Peyer's patch (tissue), 4 donors: ENCODE data around the gene FSTL5. TPM values are rescaled to one million over a fixed set of nuclear protein-coding genes. Genes with fewer than 3 reads are reported as not detected.

Source experiments
- DNase-seq, 3 donors: peaks; one replicate each; pipeline ENCODE4 v3.0.0-alpha.2; 2017 to 2019
- H3K27ac ChIP-seq, 4 donors: fragments of 200-600 bp; sonication (generic); one replicate each; pipeline ENCODE4 v1.5.1; 2016 to 2019
- H3K27me3 ChIP-seq, 2 donors: fragments of 200-600 bp; sonication (generic); one replicate each; pipeline ENCODE4 v1.5.1; 2019
- H3K36me3 ChIP-seq, 3 donors: fragments of 200-600 bp; sonication (generic); one replicate each; pipeline ENCODE4 v1.5.1; 2016 to 2019
- H3K4me1 ChIP-seq, 4 donors: fragments of 200-600 bp; sonication (generic); one replicate each; pipeline ENCODE4 v1.5.1; 2016 to 2019
- H3K4me3 ChIP-seq, 4 donors: fragments of 200-600 bp; sonication (generic); 1 replicate in 3 of 4; 2 replicates in 1 of 4; pipeline ENCODE4 v1.5.1; 2016 to 2019; ENCODE audit warnings: mild to moderate bottlenecking in 1 of 4
- H3K9me3 ChIP-seq, 4 donors: fragments of 200-600 bp; sonication (generic); one replicate each; pipeline ENCODE4 v1.5.1; 2016 to 2019; ENCODE audit warnings: mild to moderate bottlenecking in 1 of 4
- POLR2A ChIP-seq, 2 donors: fragments of 450-650 bp; IDR thresholded peaks; one replicate each; pipeline ENCODE4 v1.5.1; 2017; ENCODE audit warnings: antibody characterized with exemption in 2 of 2, mild to moderate bottlenecking in 2 of 2, moderate library complexity in 2 of 2
- total RNA-seq, 4 donors: library from RNA; depleted of rRNA; stranded (reverse); fragments of >200 nt; gene quantifications; one replicate each; pipeline ENCODE4 v1.1.0, GENCODE V29; 2016
- TF ChIP-seq, protein P1 (sequence below), 6 experiments: fragments of 450-650 bp in 4 of 6; fragments of 200-600 bp in 2 of 6; sonication (generic) in 1 of 6; IDR thresholded peaks; one replicate each; pipeline ENCODE4 v1.5.1; 2017 to 2019; ENCODE audit warnings: antibody characterized with exemption in 6 of 6, mild to moderate bottlenecking in 3 of 6, moderate library complexity in 1 of 6

The FSTL5 gene
- total RNA-seq, 4 donors from 2014 or later, result 1.7 TPM; not detected in 3

GRCh38 chr4:162162672-162163071 is 1.1 kb downstream of the FSTL5 start:
- Histone ChIP-seq H3K27ac (no peak overlapping the region), H3K9me3 (no peaks in the 10 kb centered on the region), H3K36me3 (no peaks in the 10 kb centered on the region), H3K4me3 (no peak overlapping the region), H3K27me3 (no peaks in the 10 kb centered on the region), H3K4me1 (no peaks in the 10 kb centered on the region)
- TF ChIP-seq POLR2A (IDR thresholded peaks at IDR 0.05), result no peak
- TF ChIP-seq, protein P1, sequence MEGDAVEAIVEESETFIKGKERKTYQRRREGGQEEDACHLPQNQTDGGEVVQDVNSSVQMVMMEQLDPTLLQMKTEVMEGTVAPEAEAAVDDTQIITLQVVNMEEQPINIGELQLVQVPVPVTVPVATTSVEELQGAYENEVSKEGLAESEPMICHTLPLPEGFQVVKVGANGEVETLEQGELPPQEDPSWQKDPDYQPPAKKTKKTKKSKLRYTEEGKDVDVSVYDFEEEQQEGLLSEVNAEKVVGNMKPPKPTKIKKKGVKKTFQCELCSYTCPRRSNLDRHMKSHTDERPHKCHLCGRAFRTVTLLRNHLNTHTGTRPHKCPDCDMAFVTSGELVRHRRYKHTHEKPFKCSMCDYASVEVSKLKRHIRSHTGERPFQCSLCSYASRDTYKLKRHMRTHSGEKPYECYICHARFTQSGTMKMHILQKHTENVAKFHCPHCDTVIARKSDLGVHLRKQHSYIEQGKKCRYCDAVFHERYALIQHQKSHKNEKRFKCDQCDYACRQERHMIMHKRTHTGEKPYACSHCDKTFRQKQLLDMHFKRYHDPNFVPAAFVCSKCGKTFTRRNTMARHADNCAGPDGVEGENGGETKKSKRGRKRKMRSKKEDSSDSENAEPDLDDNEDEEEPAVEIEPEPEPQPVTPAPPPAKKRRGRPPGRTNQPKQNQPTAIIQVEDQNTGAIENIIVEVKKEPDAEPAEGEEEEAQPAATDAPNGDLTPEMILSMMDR (IDR thresholded peaks at IDR 0.05), result no peak
- DNase-seq, result no peak

DNA sequence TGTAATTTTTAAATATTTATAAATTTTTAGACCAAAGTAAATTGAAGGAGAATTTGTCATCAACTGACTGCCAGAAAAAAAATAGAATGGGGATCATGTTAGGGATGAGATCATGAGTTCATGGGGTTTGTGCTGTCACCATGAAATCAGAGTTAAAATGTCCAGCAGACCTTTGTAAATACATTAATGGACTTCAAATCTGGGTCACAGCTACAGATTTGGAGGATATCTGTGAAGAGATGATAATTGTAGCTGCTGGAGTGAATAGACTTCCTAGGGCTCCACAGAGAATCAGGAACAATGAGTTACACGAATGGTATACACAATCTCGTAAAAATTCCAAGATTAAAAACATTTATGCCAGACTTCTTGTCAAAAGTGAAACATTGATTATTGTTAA is 6.6 kb downstream of the FSTL5 start:
- Histone ChIP-seq H3K27ac (no peak overlapping the region), H3K36me3 (no peaks in the 10 kb centered on the region), H3K4me3 (no peak overlapping the region), H3K27me3 (no peaks in the 10 kb centered on the region), H3K4me1 (no peaks in the 10 kb centered on the region), H3K9me3 (no peaks in the 10 kb centered on the region)
- DNase-seq, result no peak
- no peak for TF ChIP-seq POLR2A (IDR thresholded peaks at IDR 0.05)
- TF ChIP-seq, protein P1 (IDR thresholded peaks at IDR 0.05), result no peak

- no peak overlapping the region for H3K27ac ChIP-seq
- TF ChIP-seq POLR2A (IDR thresholded peaks at IDR 0.05), result no peak
- TF ChIP-seq, protein P1 (IDR thresholded peaks at IDR 0.05), result no peak
- no peaks in the 10 kb centered on the region for H3K4me1 ChIP-seq
- no peaks in the 10 kb centered on the region for H3K27me3 ChIP-seq
- H3K36me3 ChIP-seq, result no peaks in the 10 kb centered on the region
- DNase-seq, result no peak
- H3K9me3 ChIP-seq, result no peaks in the 10 kb centered on the region
- H3K4me3 ChIP-seq, result no peak overlapping the region
Observed at GRCh38 chr4:162154862-162155540, 8.8 kb downstream of the FSTL5 start.

DNA sequence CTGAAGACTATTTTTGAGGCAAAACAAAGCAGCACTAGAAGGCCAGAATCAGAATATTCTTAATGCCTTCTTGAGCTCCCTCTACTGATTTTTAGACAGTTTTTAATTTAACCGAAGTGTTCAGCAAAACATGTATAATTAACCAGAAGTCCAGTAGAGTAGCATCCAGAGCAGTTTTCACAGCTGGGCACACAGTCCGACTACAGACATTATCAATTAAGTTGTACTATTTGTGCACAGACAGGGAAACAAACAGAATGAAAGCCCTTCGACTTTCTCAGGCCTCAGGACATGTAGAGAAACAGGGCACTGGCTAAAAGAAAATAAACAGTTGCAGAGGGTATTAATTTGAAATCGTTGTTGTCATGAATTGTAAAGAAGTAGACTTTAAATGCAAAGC is 11.9 kb downstream of the FSTL5 start:
- TF ChIP-seq, protein P1 (IDR thresholded peaks at IDR 0.05), result no peak
- no peak for TF ChIP-seq POLR2A (IDR thresholded peaks at IDR 0.05)
- Histone ChIP-seq H3K27ac (no peak overlapping the region), H3K27me3 (no peaks in the 10 kb centered on the region), H3K4me3 (no peak overlapping the region), H3K9me3 (no peaks in the 10 kb centered on the region), H3K4me1 (no peaks in the 10 kb centered on the region), H3K36me3 (no peaks in the 10 kb centered on the region)
- DNase-seq, result no peak

DNA sequence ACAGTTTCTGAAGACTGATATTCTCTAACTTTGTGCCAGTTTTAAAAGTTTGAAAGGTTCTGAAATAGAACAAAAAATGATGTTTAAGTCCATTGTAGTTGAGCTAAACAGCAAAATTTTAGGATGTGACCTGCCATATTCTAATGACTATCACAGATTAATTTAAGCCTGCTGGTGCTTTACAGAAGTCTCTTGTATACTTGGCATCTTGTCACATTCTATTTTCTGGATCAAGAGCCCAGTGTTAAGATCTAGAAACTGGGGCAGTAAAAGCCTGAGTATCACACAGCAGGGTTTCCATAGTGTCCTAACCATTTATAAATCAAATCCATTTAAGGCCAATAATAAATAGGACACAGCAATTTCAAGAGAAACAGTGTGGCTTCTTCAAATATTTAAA is 12.4 kb downstream of the FSTL5 start:
- no peak overlapping the region for H3K27ac ChIP-seq
- no peaks in the 10 kb centered on the region for H3K4me1 ChIP-seq
- H3K27me3 ChIP-seq, result no peaks in the 10 kb centered on the region
- no peak for DNase-seq
- H3K4me3 ChIP-seq, result no peak overlapping the region
- no peak for TF ChIP-seq POLR2A (IDR thresholded peaks at IDR 0.05)
- TF ChIP-seq, protein P1 (IDR thresholded peaks at IDR 0.05), result no peak
- no peaks in the 10 kb centered on the region for H3K9me3 ChIP-seq
- H3K36me3 ChIP-seq, result no peaks in the 10 kb centered on the region

- DNase-seq, result no peak
- Histone ChIP-seq H3K9me3 (no peaks in the 10 kb centered on the region), H3K36me3 (no peaks in the 10 kb centered on the region), H3K27me3 (no peaks in the 10 kb centered on the region), H3K4me1 (no peaks in the 10 kb centered on the region), H3K4me3 (no peak overlapping the region), H3K27ac (no peak overlapping the region)
- TF ChIP-seq, protein P1 (IDR thresholded peaks at IDR 0.05), result no peak
- no peak for TF ChIP-seq POLR2A (IDR thresholded peaks at IDR 0.05)
Observed at GRCh38 chr4:162149644-162150043, 14.2 kb downstream of the FSTL5 start.
